Activated naive CD4-positive, alpha-beta T cell treated with Interleukin-2 at 50 U/mL for 16 hours (primary cell): ENCODE measurements around the gene NCKAP1.
"Not testable (repeated sequence)": the region's sequence is repeated elsewhere in the genome, so short reads cannot be mapped to it uniquely, and the experiment has no call there.

ENCODE experiments used
- DNase-seq: peaks from one replicate; pipeline ENCODE4 v3.0.0-alpha.2; 2020

Gene NCKAP1

GRCh38 chr2:183035954-183036669, 2.1 kb downstream of the NCKAP1 start:
- no peak for DNase-seq

GRCh38 chr2:183035298-183035953, 2.8 kb downstream of the NCKAP1 start:
- no peak for DNase-seq

GRCh38 chr2:183034806-183035205, 3.5 kb downstream of the NCKAP1 start:
- DNase-seq = no peak

- no peak for DNase-seq
Measured at GRCh38 chr2:183033951-183034350, 4.3 kb downstream of the NCKAP1 start.

GRCh38 chr2:183031911-183032794, 6.1 kb downstream of the NCKAP1 start:
- DNase-seq = no peak

- no peak for DNase-seq
Measured at GRCh38 chr2:183029219-183029618, 9.0 kb downstream of the NCKAP1 start.

GRCh38 chr2:183028108-183028507, 10.1 kb downstream of the NCKAP1 start:
- DNase-seq = no peak

GRCh38 chr2:183027443-183027842, 10.8 kb downstream of the NCKAP1 start:
- no peak for DNase-seq

GRCh38 chr2:183026424-183026823, 11.8 kb downstream of the NCKAP1 start:
- DNase-seq = no peak

- DNase-seq = no peak
Measured at GRCh38 chr2:183025993-183026392, 12.3 kb downstream of the NCKAP1 start.

- no peak for DNase-seq
Measured at GRCh38 chr2:183024339-183025095, 13.7 kb downstream of the NCKAP1 start.

- no peak for DNase-seq
Measured at GRCh38 chr2:183022711-183023110, 15.5 kb downstream of the NCKAP1 start.

GRCh38 chr2:183021613-183022012, 16.6 kb downstream of the NCKAP1 start:
- DNase-seq = no peak

GRCh38 chr2:183019718-183020442, 18.4 kb downstream of the NCKAP1 start:
- DNase-seq = no peak

GRCh38 chr2:183017845-183018244, 20.4 kb downstream of the NCKAP1 start:
- not testable (repeated sequence) for DNase-seq

GRCh38 chr2:183014005-183014404, 24.3 kb downstream of the NCKAP1 start:
- DNase-seq = no peak

GRCh38 chr2:183011743-183012142, 26.5 kb downstream of the NCKAP1 start:
- DNase-seq = no peak

- DNase-seq = no peak
Measured at GRCh38 chr2:183010112-183010511, 28.1 kb downstream of the NCKAP1 start.

GRCh38 chr2:183009249-183009899, 28.9 kb downstream of the NCKAP1 start:
- no peak for DNase-seq

GRCh38 chr2:183001948-183002347, 36.3 kb downstream of the NCKAP1 start:
- no peak for DNase-seq

GRCh38 chr2:183000846-183001245, 37.4 kb downstream of the NCKAP1 start:
- no peak for DNase-seq
